SK-N-SH (cell line): ENCODE data around the gene AHRR. TPM values are rescaled to one million over a fixed set of nuclear protein-coding genes. Genes with fewer than 3 reads are reported as not detected.

Source experiments
- CTCF ChIA-PET: fragments of 300-600, 350-600 bp; formaldehyde crosslinking; extraction: SDS; loops from one replicate; lab custom pipeline; 2021; lab: Yijun Ruan, JAX
- POLR2A ChIA-PET: fragments of 350-600 bp; sonication (Branson Sonifier 250); formaldehyde crosslinking; extraction: SDS; loops from one replicate; lab custom pipeline; 2020; ENCODE audit warnings: antibody characterized with exemption, inconsistent platforms; lab: Yijun Ruan, JAX
- DNase-seq: peaks from one replicate; pipeline ENCODE4 v3.0.0; 2012
- H2AFZ ChIP-seq: fragments of 200-600 bp; sonication (generic); 2 replicates; pipeline ENCODE4 v1.8.1; 2016; ENCODE audit warnings: antibody characterized with exemption, mild to moderate bottlenecking, low read depth
- H3F3A ChIP-seq: fragments of 200-600 bp; sonication (generic); replicated peaks from 2 replicates; pipeline ENCODE3; 2016; ENCODE audit warnings: antibody characterized with exemption, mild to moderate bottlenecking; ENCODE audit not compliant: insufficient read depth
- H3K27ac ChIP-seq, 2 experiments: fragments of 200-500 bp in 1 of 2; fragments of 200-600 bp in 1 of 2; sonication (Bioruptor generic) in 1 of 2; sonication (generic), shearing (Covaris generic) in 1 of 2; 2 replicates each; pipeline versions ENCODE4 v1.5.1 to v1.6.1; 2014 to 2016; ENCODE audit warnings: low read depth in 2 of 2, inconsistent platforms in 1 of 2, low read length in 1 of 2, mild to moderate bottlenecking in 1 of 2, mixed read lengths in 1 of 2
- H3K27me3 ChIP-seq: fragments of 200-600 bp; sonication (generic), shearing (Covaris generic); 2 replicates; pipeline ENCODE4 v1.6.1; 2016; ENCODE audit warnings: mixed run types; ENCODE audit not compliant: insufficient read depth
- H3K36me3 ChIP-seq, 2 experiments: fragments of 200-500 bp in 1 of 2; fragments of 200-600 bp in 1 of 2; sonication (Bioruptor generic) in 1 of 2; sonication (generic) in 1 of 2; replicated peaks in 1 of 2; 2 replicates each; pipeline versions ENCODE3 to v1.5.1; 2014 to 2016; ENCODE audit warnings: low read length in 1 of 2, mild to moderate bottlenecking in 1 of 2; ENCODE audit not compliant: insufficient read depth in 2 of 2, control insufficient read depth in 1 of 2
- H3K4me1 ChIP-seq, 2 experiments: fragments of 200-500 bp in 1 of 2; fragments of 200-600 bp in 1 of 2; sonication (Bioruptor generic) in 1 of 2; sonication (generic), shearing (Covaris generic) in 1 of 2; 2 replicates each; pipeline versions ENCODE4 v1.5.1 to v1.6.1; 2014 to 2016; ENCODE audit warnings: low read depth in 1 of 2, low read length in 1 of 2, mixed run types in 1 of 2; ENCODE audit not compliant: insufficient read depth in 2 of 2, control insufficient read depth in 1 of 2
- H3K4me2 ChIP-seq: fragments of 200-600 bp; sonication (generic), shearing (Covaris generic); 2 replicates; pipeline ENCODE4 v1.6.1; 2017; ENCODE audit warnings: mixed run types
- H3K4me3 ChIP-seq, 2 experiments: fragments of 200-500 bp in 1 of 2; fragments of 200-600 bp in 1 of 2; sonication (Bioruptor generic) in 1 of 2; sonication (generic), shearing (Covaris generic) in 1 of 2; 2 replicates each; pipeline versions ENCODE4 v1.5.1 to v1.8.1; 2014 to 2016; ENCODE audit warnings: low read depth in 2 of 2, inconsistent platforms in 1 of 2, low read length in 1 of 2, mild to moderate bottlenecking in 1 of 2, mixed read lengths in 1 of 2, moderate library complexity in 1 of 2
- H3K79me2 ChIP-seq: fragments of 200-600 bp; sonication (generic); 2 replicates; pipeline ENCODE4 v1.8.1; 2017; ENCODE audit warnings: mild to moderate bottlenecking; ENCODE audit not compliant: insufficient read depth
- H3K9ac ChIP-seq: fragments of 200-600 bp; sonication (generic); 2 replicates; pipeline ENCODE4 v1.6.1; 2017; ENCODE audit warnings: mixed run types
- H3K9me2 ChIP-seq: fragments of 200-600 bp; sonication (generic); 2 replicates; pipeline ENCODE4 v1.6.1; 2017; ENCODE audit warnings: mixed run types
- H3K9me3 ChIP-seq: fragments of 200-600 bp; sonication (generic); 2 replicates; pipeline ENCODE4 v1.6.1; 2017; ENCODE audit warnings: mixed run types, mild to moderate bottlenecking, moderate library complexity
- H4K20me1 ChIP-seq: fragments of 200-600 bp; sonication (generic); 2 replicates; pipeline ENCODE4 v1.6.1; 2017; ENCODE audit warnings: mild to moderate bottlenecking, mixed run types; ENCODE audit not compliant: insufficient read depth
- CHD2 ChIP-seq: fragments of 150-350 bp; IDR thresholded peaks from 2 replicates; pipeline ENCODE4 v1.6.1; 2018; ENCODE audit warnings: low read length; ENCODE audit not compliant: partially characterized antibody
- EP300 ChIP-seq, 2 experiments: IDR thresholded peaks; 2 replicates each; pipeline versions ENCODE4 v1.4.0 to v1.6.1; 2012; ENCODE audit warnings: borderline replicate concordance in 1 of 2, low read depth in 1 of 2, low read length in 1 of 2
- EZH2phosphoT487 ChIP-seq: fragments of 200-600 bp; sonication (generic); IDR thresholded peaks from 2 replicates; pipeline ENCODE4 v1.6.1; 2017; ENCODE audit warnings: low read depth, mixed run types, mild to moderate bottlenecking, antibody characterized with exemption, moderate library complexity, borderline replicate concordance
- FOXJ3 ChIP-seq: sonication (generic); formaldehyde crosslinking; IDR thresholded peaks from 2 replicates; pipeline ENCODE4 v1.5.1; 2020; ENCODE audit warnings: mild to moderate bottlenecking, missing genetic modification reagents
- FOXM1 ChIP-seq: IDR thresholded peaks from 2 replicates; pipeline ENCODE4 v1.4.0; 2012; ENCODE audit warnings: low read depth, mild to moderate bottlenecking
- JUND ChIP-seq: IDR thresholded peaks from 2 replicates; pipeline ENCODE4 v1.4.0; 2012
- POLR2AphosphoS5 ChIP-seq: IDR thresholded peaks from 2 replicates; pipeline ENCODE4 v1.6.1; 2012; ENCODE audit warnings: low read depth, low read length
- RAD21 ChIP-seq: IDR thresholded peaks from 2 replicates; pipeline ENCODE4 v1.6.1; 2012; ENCODE audit warnings: mild to moderate bottlenecking, low read length
- RFX5 ChIP-seq: IDR thresholded peaks from 2 replicates; pipeline ENCODE4 v1.6.1; 2012; ENCODE audit warnings: mild to moderate bottlenecking, improper control_type of control experiment, low read length
- SMC3 ChIP-seq: IDR thresholded peaks from 2 replicates; pipeline ENCODE4 v1.6.1; 2012; ENCODE audit warnings: low read depth, low read length, improper control_type of control experiment
- TAF1 ChIP-seq: IDR thresholded peaks from 2 replicates; pipeline ENCODE4 v1.6.1; 2012; ENCODE audit warnings: low read depth, mild to moderate bottlenecking, low read length, moderate library complexity, borderline replicate concordance
- USF1 ChIP-seq: IDR thresholded peaks from 2 replicates; pipeline ENCODE4 v1.4.0; 2012; ENCODE audit warnings: low read depth, borderline replicate concordance
- USF2 ChIP-seq: fragments of 150-350 bp; IDR thresholded peaks from 2 replicates; pipeline ENCODE4 v1.6.1; 2017; ENCODE audit warnings: antibody characterized with exemption, low read length, low read depth, borderline replicate concordance
- YY1 ChIP-seq: IDR thresholded peaks from 2 replicates; pipeline ENCODE4 v1.4.0; 2012; ENCODE audit warnings: low read depth, mild to moderate bottlenecking
- WGBS: methylation state at CpG from one replicate; pipeline ENCODE4 v1.1.6; 2017; ENCODE audit warnings: low lambda C conversion rate; 5-methylcytosine and 5-hydroxymethylcytosine counted together
- polyA plus RNA-seq, 3 experiments: library from polyadenylated mRNA; depleted of rRNA; stranded (reverse); fragments of >200 nt; gene quantifications; 2 replicates each; pipeline ENCODE4 v1.2.3, GENCODE V29; 2012
- TF ChIP-seq, protein P1 (sequence below): fragments of 150-350 bp; IDR thresholded peaks from 2 replicates; pipeline ENCODE4 v1.6.1; 2016; ENCODE audit warnings: mild to moderate bottlenecking, low read depth, low read length
- TF ChIP-seq, protein P2 (sequence below): IDR thresholded peaks from 2 replicates; pipeline ENCODE4; 2012
- TF ChIP-seq, protein P3 (sequence below): IDR thresholded peaks from 2 replicates; pipeline ENCODE4 v1.4.0; 2012; ENCODE audit warnings: low read depth, borderline replicate concordance

The AHRR gene
- polyA plus RNA-seq, 1 of the 3 experiments (the other 2 are of a cell fraction): 0.71 TPM

DNA sequence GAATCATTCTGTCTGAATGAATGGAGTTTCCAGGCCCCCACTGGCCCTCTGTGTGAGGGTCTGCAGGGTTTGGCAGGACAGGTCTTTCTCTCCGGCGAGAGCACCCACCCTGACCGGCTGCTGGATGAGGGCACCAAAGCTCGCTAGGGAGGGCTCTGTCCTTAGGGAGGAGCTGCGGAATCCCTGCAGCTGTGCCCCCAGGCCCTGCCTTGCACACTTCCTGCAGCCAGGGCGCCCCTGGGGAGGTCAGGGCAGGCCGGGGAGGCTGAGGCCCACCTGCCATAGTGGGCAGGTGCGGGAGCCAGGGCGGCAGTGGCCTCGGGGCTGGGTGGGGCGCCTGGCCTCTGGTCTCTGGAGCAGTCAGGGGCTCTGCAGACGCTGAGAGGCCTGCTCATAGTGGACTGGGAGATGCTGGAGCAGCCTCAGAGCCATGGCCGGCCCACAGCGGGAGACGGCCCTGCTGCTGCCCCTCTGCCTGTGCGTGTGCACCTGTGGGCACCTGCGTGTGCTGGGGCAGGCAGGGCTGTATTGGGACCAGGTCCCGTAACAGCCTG is 157.5 kb downstream of the AHRR start (continued):
- TF ChIP-seq, protein P1, sequence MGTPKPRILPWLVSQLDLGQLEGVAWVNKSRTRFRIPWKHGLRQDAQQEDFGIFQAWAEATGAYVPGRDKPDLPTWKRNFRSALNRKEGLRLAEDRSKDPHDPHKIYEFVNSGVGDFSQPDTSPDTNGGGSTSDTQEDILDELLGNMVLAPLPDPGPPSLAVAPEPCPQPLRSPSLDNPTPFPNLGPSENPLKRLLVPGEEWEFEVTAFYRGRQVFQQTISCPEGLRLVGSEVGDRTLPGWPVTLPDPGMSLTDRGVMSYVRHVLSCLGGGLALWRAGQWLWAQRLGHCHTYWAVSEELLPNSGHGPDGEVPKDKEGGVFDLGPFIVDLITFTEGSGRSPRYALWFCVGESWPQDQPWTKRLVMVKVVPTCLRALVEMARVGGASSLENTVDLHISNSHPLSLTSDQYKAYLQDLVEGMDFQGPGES: no peak
- TF ChIP-seq, protein P2, sequence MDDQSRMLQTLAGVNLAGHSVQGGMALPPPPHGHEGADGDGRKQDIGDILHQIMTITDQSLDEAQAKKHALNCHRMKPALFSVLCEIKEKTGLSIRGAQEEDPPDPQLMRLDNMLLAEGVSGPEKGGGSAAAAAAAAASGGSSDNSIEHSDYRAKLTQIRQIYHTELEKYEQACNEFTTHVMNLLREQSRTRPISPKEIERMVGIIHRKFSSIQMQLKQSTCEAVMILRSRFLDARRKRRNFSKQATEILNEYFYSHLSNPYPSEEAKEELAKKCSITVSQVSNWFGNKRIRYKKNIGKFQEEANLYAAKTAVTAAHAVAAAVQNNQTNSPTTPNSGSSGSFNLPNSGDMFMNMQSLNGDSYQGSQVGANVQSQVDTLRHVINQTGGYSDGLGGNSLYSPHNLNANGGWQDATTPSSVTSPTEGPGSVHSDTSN: no peak
- no peak for TF ChIP-seq SMC3
- TF ChIP-seq, protein P3, sequence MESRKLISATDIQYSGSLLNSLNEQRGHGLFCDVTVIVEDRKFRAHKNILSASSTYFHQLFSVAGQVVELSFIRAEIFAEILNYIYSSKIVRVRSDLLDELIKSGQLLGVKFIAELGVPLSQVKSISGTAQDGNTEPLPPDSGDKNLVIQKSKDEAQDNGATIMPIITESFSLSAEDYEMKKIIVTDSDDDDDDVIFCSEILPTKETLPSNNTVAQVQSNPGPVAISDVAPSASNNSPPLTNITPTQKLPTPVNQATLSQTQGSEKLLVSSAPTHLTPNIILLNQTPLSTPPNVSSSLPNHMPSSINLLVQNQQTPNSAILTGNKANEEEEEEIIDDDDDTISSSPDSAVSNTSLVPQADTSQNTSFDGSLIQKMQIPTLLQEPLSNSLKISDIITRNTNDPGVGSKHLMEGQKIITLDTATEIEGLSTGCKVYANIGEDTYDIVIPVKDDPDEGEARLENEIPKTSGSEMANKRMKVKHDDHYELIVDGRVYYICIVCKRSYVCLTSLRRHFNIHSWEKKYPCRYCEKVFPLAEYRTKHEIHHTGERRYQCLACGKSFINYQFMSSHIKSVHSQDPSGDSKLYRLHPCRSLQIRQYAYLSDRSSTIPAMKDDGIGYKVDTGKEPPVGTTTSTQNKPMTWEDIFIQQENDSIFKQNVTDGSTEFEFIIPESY: no peak
- TF ChIP-seq USF1: no peak
- no peak for TF ChIP-seq EZH2phosphoT487
- TF ChIP-seq RFX5: no peak
- no peak for TF ChIP-seq YY1
- TF ChIP-seq FOXM1: no peak
- TF ChIP-seq CHD2: no peak
- no peak for TF ChIP-seq TAF1

GRCh38 chr5:479566-480319 is 158.2 kb downstream of the AHRR start:
- Histone ChIP-seq H3K27ac (no peak overlapping the region), H4K20me1 (peaks cover 6% of the 10 kb centered on the region), H3K79me2 (no peaks in the 10 kb centered on the region), H3K4me3 (no peak overlapping the region), H3K9ac (no peak overlapping the region), H3F3A (no peaks in the 10 kb centered on the region), H3K27me3 (no peaks in the 10 kb centered on the region), H3K9me2 (no peaks in the 10 kb centered on the region), H3K9me3 (no peaks in the 10 kb centered on the region), H2AFZ (no peak overlapping the region), H3K4me1 (peaks cover 0 to 3% of the 10 kb centered on the region in 2 experiments; a peak in 1 of 4 replicates), H3K36me3 (no peaks in the 10 kb centered on the region), H3K4me2 (no peak overlapping the region)
- TF ChIP-seq POLR2AphosphoS5 (no peak), RAD21 (no peak), FOXJ3 (CRISPR knock-in tag) (no peak), JUND (no peak), FOXM1 (no peak), EP300 (IDR thresholded peaks at IDR 0.05; ENCODE audit: borderline replicate concordance in 1 of 2, low read depth in 1 of 2, low read length in 1 of 2) (no peak), USF2 (no peak)
- TF ChIP-seq, protein P2: no peak
- ChIA-PET CTCF (interaction anchor here (1.2 kb wide), 1 partner anchor 33 kb away, joined by 3 read pairs; no protein-coding TSS in a partner anchor), POLR2A (no interaction called here)
- no peak for DNase-seq
- WGBS: 78% methylated on average over 24 of the region's 34 CpGs
